M059J (cell line): Measurements from ENCODE around the gene RPL37. TPM values are rescaled to one million over a fixed set of nuclear protein-coding genes. Genes with fewer than 3 reads are reported as not detected.
"Not testable (repeated sequence)": the region's sequence is repeated elsewhere in the genome, so short reads cannot be mapped to it uniquely, and the experiment has no call there.

Experiments
- DNase-seq: peaks from one replicate; pipeline ENCODE4 v3.0.0-alpha.2; 2012; ENCODE audit warnings: low read depth
- total RNA-seq: library from RNA; depleted of rRNA; stranded (reverse); fragments of >200 nt; shearing (Covaris generic); gene quantifications from 2 replicates; pipeline ENCODE4 v1.2.3, GENCODE V29; 2014; rRNA removed

The RPL37 gene
- 116 and 230 TPM in 2 replicates for total RNA-seq

GRCh38 chr5:40834849-40835787 is at the start of gene RPL37:
TSS of gene RPL37 (minus strand) at chr5:40835222. CDS start at chr5:40835185, 37 bp downstream.
- DNase-seq, result peak; percentile 98

- not testable (repeated sequence) for DNase-seq
These were observed 48.0 kb upstream of the RPL37 start for GRCh38 chr5:40883051-40883450.

- no peak for DNase-seq
These were observed 47.3 kb upstream of the RPL37 start for GRCh38 chr5:40882291-40882690.

GRCh38 chr5:40879163-40879942 is 44.3 kb upstream of the RPL37 start:
- DNase-seq, result peak; percentile 46

- peak; percentile 18 for DNase-seq
These were observed 42.5 kb upstream of the RPL37 start for GRCh38 chr5:40877371-40877988.

- DNase-seq, result no peak
These were observed 40.9 kb upstream of the RPL37 start for GRCh38 chr5:40875958-40876357.

GRCh38 chr5:40873286-40873880 is 38.4 kb upstream of the RPL37 start:
- peak; percentile 12 for DNase-seq

GRCh38 chr5:40872253-40872652 is 37.2 kb upstream of the RPL37 start:
- not testable (repeated sequence) for DNase-seq

GRCh38 chr5:40871177-40871576 is 36.2 kb upstream of the RPL37 start:
- DNase-seq, result peak; percentile 71

GRCh38 chr5:40869384-40869783 is 34.4 kb upstream of the RPL37 start:
- no peak for DNase-seq

- DNase-seq, result no peak
These were observed 31.8 kb upstream of the RPL37 start for GRCh38 chr5:40866844-40867243.

- not testable (repeated sequence) for DNase-seq
These were observed 30.0 kb upstream of the RPL37 start for GRCh38 chr5:40865004-40865403.

- no peak for DNase-seq
These were observed 25.7 kb upstream of the RPL37 start for GRCh38 chr5:40860711-40861110.

- peak; percentile 71 for DNase-seq
These were observed 18.7 kb upstream of the RPL37 start for GRCh38 chr5:40853632-40854192.

- DNase-seq, result no peak
These were observed 12.5 kb upstream of the RPL37 start for GRCh38 chr5:40847525-40847924.

GRCh38 chr5:40846371-40846770 is 11.3 kb upstream of the RPL37 start:
- DNase-seq, result no peak

GRCh38 chr5:40844565-40844964 is 9.5 kb upstream of the RPL37 start:
- no peak for DNase-seq

- peak; percentile 63 for DNase-seq
These were observed 7.3 kb upstream of the RPL37 start for GRCh38 chr5:40842351-40842750.

GRCh38 chr5:40841068-40841805 is 6.2 kb upstream of the RPL37 start, which contains the start of gene CARD6:
TSS of gene CARD6 (plus strand) at chr5:40841367. CDS start at chr5:40841383, 16 bp downstream.
- DNase-seq, result peak; percentile 68

GRCh38 chr5:40838086-40838485 is 3.1 kb upstream of the RPL37 start:
- DNase-seq, result no peak
